HL-60/S4 treated with phorbol 12-myristate 13-acetate at 8.2 ng/mL for 4 days and 3 days (cell line): ENCODE results near the gene NOP53.
"Not testable (repeated sequence)": the region's sequence is repeated elsewhere in the genome, so short reads cannot be mapped to it uniquely, and the experiment has no call there.

Experiments used
- in situ Hi-C: fragments of 300-500 bp; cut with MboI; formaldehyde crosslinking; loops from 2 replicates; pipeline ENCODE4 v1.15.0; 2022; ENCODE audit warnings: low sequenced_read_pairs

Gene NOP53

DNA sequence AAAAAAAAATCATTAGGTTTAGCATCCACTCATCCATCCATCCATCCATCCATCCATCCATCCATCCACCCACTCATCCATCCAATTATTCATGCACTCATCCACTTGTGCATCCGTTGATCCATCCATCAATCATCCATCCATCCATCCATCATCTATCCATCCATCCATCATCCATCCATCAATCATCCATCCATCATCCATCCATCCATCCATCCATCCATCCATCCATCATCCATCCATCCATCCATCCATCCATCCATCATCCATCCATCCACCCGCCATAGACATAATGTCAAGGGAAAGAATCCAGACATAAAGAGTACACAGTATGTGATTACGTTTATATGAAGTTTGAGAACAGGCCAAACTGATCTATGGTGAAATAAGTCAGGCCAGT is 24.2 kb downstream of the NOP53 start:
- in situ Hi-C loops = no loop called here

DNA sequence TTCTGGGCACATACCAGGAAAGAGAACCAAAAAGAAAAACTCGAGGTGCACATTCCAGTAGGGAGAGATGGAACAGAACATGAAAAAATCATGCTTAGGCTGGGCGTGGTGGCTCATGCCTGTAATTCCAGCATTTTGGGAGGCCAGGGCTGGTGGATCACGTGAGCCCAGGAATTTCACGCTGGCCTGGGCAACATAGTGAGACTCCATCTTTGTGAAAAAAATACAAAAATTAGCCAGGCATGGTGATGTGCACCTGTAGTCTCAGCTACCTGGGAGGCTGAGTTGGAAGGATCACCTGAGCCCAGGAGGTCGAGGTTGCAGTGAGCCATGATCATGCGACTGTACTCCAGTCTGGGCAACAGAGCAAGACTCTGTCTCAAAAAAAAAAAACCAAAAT is 25.9 kb downstream of the NOP53 start:
- in situ Hi-C loops = not testable (repeated sequence)

GRCh38 chr19:47776568-47776967 is 31.2 kb downstream of the NOP53 start:
- in situ Hi-C loops = no loop called here

DNA sequence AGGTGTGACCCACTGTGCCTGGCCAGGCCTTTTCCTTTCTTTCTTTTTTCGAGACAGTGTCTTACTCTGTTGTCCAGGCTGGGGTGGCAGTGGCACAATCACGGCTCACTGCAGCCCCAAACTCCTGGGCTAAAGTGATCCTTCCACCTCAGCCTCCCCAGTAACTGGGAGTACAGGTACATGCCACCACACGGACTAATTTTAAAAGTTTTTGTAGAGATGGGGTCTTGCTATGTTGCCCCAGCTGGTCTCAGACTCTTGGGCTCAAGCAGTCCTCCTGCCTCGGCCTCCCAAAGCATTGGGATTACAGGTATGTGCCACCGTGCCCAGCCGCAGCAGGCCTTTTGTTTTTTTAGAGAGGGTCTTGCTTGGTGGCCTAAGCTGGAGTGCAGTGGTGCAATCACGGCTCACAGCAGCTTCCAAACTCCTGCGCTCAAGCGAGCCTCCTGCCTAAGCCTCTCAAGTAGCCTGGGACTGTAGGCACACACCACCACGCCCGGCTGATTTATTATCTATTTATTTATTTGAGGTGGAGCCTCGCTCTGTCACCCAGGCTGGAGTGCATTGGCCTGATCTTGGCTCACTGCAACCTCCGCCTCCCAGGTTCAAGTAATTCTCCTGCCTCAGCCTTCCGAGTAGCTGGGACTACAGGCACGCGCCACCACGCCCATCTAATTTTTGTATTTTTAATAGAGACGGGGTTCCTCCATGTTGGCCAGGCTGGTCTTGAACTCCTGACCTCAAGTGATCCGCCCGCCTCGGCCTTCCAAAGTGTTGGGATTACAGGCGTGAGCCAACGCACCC is 32.1 kb downstream of the NOP53 start:
- in situ Hi-C loops = not testable (repeated sequence)

- in situ Hi-C loops = no loop called here
These were observed 33.0 kb downstream of the NOP53 start, which contains the start of gene SELENOW for GRCh38 chr19:47778049-47778953. TSS of gene SELENOW (plus strand) at chr19:47778703. CDS start at chr19:47778786, 83 bp downstream.

- in situ Hi-C loops = no loop called here
These were observed 33.6 kb downstream of the NOP53 start for GRCh38 chr19:47778954-47779351.

DNA sequence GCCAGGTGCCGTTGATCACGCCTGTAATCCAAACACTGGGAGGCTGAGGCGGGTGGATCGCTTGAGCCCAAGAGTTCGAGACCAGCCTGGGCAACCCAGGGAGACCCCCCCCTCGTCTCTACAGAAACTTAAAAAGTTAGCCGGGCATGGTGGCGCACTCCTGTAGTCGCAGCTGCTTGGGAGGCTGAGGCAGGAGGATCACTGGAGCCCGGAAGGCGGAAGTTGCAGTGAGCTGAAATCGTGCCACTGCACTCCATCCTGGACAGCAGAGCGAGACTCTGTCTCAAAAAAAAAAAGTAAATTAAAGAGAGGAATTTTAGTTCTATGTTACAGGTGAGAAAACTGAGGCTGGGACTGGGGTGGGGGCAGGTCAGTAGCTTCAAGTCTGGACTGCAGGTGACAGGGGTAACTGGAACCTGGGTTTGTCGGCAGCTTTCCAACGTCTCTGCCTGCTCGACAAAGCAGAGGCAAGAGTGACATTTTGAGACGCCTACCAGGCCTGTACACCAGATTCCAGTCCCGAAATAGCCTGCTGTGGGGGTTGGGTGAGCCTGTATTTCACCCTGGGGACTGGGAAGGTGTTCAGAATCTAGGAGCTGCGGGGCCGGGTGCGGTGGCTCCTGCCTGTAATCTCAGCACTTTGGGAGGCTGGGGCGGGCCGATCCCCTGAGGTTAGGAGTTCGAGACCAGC is 34.3 kb downstream of the NOP53 start:
- in situ Hi-C loops = no loop called here

- in situ Hi-C loops = no loop called here
These were observed 34.8 kb downstream of the NOP53 start for GRCh38 chr19:47780215-47780551.

GRCh38 chr19:47781590-47782262 is 36.4 kb downstream of the NOP53 start:
- in situ Hi-C loops = no loop called here

DNA sequence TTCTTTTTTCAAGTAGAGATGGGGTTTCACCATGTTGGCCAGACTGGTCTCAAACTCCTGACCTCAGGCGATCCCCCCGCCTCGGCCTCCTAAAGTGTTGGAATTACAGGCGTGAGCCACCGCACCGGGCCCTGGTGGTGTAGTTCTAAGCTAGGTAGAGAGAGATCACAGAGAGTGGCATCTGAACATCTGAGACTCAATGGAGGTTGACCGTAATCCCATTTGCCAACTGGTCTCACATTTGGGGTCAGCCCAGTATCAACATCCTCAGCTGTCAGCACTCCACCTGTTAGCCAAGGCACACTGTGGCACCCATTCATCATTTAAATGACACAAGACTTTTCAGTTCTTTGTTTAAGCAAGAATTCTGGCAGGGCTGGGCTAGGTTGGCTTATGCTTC is 41.2 kb downstream of the NOP53 start:
- in situ Hi-C loops = no loop called here

GRCh38 chr19:47787307-47787706 is 42.0 kb downstream of the NOP53 start:
- in situ Hi-C loops = not testable (repeated sequence)

GRCh38 chr19:47789811-47790210 is 44.5 kb downstream of the NOP53 start:
- in situ Hi-C loops = not testable (repeated sequence)

GRCh38 chr19:47790398-47790814 is 45.1 kb downstream of the NOP53 start:
- in situ Hi-C loops = no loop called here

DNA sequence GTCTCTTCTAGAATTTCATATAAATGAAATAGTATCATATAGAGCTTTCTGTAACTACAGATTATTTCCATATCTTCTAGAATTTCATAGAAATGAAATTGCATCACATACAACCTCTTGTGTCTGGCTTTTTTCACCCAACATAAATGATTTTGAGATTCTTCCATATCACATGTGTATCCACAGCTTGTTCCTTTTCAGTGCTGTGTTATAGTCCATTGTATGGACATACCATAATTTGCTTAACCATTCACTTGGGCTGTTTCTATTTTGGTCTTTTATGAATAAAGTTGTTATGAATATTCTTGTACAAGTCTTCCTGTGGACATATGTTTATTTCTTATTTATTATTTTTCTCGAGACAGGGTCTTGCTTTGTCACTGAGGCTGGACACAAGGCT is 47.3 kb downstream of the NOP53 start:
- in situ Hi-C loops = no loop called here

GRCh38 chr19:47794526-47794925 is 49.2 kb downstream of the NOP53 start:
- in situ Hi-C loops = no loop called here

DNA sequence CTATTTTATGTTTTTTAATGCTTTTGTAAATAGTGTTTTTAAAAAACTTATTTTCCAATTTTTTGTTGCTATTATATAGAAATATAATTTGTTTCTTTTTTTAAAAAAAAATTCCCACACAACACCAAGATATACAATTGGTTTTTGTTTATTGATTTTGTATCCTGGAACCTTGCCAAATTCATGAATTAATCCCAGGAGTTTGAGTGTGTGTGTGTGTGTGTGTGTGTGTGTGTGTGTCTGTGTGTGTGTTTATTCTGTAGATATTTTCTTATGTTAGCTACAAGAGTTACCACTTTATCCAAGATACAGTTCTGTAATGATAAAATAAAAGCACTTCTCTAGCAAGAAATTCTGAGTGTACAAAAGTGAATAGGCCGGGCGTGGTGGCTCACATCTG is 51.4 kb downstream of the NOP53 start:
- in situ Hi-C loops = no loop called here

GRCh38 chr19:47797996-47798903 is 52.9 kb downstream of the NOP53 start:
- in situ Hi-C loops = no loop called here

DNA sequence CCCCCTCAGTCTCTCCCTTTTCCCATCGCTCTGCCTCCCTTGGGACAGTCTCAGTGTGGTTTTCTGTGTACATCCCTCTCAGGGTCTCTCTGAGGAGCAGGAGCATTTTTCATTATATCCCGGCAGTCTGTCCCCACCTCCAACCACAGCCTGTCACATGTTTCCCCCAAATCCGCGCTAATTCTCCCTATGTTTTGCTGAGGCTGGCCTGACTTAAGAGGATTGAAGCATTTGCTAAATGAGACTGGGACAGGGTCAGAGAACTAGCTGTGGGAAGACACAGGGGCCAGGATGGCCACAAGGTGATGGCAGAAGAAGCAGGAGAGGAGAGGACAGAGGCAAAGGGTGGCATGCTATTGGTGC is 53.5 kb downstream of the NOP53 start:
- in situ Hi-C loops = no loop called here

- in situ Hi-C loops = no loop called here
These were observed 55.9 kb downstream of the NOP53 start for GRCh38 chr19:47801270-47801669.

- in situ Hi-C loops = no loop called here
These were observed 57.2 kb downstream of the NOP53 start for GRCh38 chr19:47802521-47803043.
